Upper lobe of left lung (tissue), 6 donors: ENCODE data around the gene DMD. TPM values are rescaled to one million over a fixed set of nuclear protein-coding genes. Genes with fewer than 3 reads are reported as not detected.

ENCODE experiments used
- small RNA-seq, 4 donors: library from RNA; depleted of rRNA; stranded (forward); fragments of <200 nt; gene quantifications; one replicate each; pipeline ENCODE3, GENCODE V24; 2016
- total RNA-seq, 6 donors: library from RNA; depleted of rRNA in 4 of 6; stranded (reverse); fragments of >200 nt in 4 of 6; gene quantifications; one replicate each; pipeline versions ENCODE4 v1.1.0 to v1.2.1, GENCODE V29; 2016 to 2021
- donor health status: DM: no; HTN: no; CAD: no; lungs with moderate emphysema.
- donor health status: DM: no; HTN: yes; CAD: no; lungs with severe emphysema.

Gene DMD
- total RNA-seq, 6 donors from 2014 or later: 12.5 to 37.0 (median 24.0) TPM

Small RNA genes within 50 kb of the gene (small RNA-seq; reads per million reads assigned to genes)
- 0 reads per million in 4 donors for gene MIR3915
- 0 reads per million in 4 donors for gene MIR548F5
- 0 reads per million in 4 donors for gene RNA5SP501
- gene RNU6-894P: 0 reads per million in 4 donors
